GM21717 (cell line): Measurements from ENCODE around the gene GPX3.

ENCODE experiments used
- ATAC-seq: cut with Tn5 transposase; IDR thresholded peaks from one replicate; pipeline ENCODE4 v1.9.1; 2021; ENCODE audit warnings: mild to moderate bottlenecking, moderate library complexity; ENCODE audit not compliant: unreplicated experiment

GPX3 gene

DNA sequence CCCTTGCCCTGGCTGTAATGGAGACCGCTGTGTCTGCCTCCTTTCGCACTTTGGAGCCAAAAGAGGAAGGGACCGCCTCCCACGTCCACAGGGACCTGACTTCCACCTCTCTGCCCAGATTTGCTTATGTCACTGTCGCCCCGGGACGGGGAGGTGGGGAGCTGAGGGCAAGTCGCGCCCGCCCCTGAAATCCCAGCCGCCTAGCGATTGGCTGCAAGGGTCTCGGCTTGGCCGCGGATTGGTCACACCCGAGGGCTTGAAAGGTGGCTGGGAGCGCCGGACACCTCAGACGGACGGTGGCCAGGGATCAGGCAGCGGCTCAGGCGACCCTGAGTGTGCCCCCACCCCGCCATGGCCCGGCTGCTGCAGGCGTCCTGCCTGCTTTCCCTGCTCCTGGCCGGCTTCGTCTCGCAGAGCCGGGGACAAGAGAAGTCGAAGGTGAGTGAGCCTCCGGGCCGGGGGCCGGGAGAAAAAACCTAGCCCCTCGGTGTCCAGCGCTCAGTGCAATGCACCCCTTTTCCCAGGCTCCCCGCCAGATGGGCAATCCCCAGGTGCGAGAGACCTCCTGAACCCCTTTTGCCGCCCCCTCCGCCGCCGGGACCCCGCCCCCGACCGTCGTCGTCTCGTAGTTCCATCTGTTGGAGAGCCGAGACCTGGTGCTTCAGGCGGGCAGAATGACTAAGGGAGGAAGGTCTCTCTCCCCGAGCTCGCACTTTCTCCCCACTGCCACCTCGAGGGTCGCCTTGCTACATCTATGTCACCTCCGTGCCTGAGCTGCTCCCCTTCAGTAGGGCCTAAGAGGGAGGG lies at the start of gene GPX3:
GPX3 (plus strand) TSS at position 288 of the 807 bp plus-strand sequence; CDS start at position 352, 64 bp downstream.
- ATAC-seq, result no peak

- ATAC-seq, result no peak
Observed at GRCh38 chr5:150978590-150978989, 41.8 kb upstream of the GPX3 start.

DNA sequence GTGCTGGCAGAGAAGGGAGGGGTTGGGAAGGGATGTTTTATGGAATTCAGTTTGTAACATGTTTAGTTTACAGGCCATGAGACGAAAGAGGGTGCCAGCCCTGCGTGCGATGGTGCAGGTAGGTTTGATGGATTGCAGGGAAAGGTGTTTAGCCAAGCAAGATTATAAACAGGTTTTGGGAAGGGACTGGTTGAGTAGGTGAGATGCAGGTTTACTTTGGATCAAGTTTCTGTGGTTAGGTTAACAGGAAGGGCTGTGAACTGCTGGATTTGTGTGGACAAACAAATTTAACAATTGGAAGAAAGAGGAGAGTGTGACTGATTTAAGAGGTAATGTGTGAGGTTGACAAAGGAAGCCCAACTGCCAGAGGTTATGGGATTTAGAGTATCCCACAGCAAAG lies 32.6 kb upstream of the GPX3 start:
- ATAC-seq, result no peak

- ATAC-seq, result no peak
Observed at GRCh38 chr5:150989695-150990094, 30.7 kb upstream of the GPX3 start.

- no peak for ATAC-seq
Observed at GRCh38 chr5:150992705-150993104, 27.7 kb upstream of the GPX3 start.

- no peak for ATAC-seq
Observed at GRCh38 chr5:150993422-150993821, 27.0 kb upstream of the GPX3 start.

- no peak for ATAC-seq
Observed at GRCh38 chr5:150993826-150994412, 26.5 kb upstream of the GPX3 start.

- ATAC-seq, result no peak
Observed at GRCh38 chr5:150999704-151000442, 20.5 kb upstream of the GPX3 start.

- no peak for ATAC-seq
Observed at GRCh38 chr5:151001436-151001835, 19.0 kb upstream of the GPX3 start.

DNA sequence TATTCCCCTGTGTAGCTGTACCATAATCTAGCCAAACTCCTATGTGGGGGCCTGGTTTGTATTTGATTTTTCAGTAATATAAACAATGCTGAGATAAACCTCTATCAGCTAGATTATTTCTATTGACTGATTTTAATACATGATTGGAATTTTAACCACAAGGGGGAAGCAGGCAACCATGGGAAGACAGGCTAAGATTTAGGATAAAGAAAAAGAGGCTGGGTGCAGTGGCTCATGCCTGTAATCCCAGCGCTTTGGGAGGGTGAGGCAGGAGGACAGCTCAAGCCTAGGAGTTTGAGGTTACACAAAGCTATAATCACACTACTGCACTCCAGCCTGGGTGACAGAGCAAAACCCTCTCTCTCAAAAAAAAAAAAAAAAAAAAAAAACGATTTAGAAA lies 18.1 kb upstream of the GPX3 start:
- ATAC-seq, result no peak

DNA sequence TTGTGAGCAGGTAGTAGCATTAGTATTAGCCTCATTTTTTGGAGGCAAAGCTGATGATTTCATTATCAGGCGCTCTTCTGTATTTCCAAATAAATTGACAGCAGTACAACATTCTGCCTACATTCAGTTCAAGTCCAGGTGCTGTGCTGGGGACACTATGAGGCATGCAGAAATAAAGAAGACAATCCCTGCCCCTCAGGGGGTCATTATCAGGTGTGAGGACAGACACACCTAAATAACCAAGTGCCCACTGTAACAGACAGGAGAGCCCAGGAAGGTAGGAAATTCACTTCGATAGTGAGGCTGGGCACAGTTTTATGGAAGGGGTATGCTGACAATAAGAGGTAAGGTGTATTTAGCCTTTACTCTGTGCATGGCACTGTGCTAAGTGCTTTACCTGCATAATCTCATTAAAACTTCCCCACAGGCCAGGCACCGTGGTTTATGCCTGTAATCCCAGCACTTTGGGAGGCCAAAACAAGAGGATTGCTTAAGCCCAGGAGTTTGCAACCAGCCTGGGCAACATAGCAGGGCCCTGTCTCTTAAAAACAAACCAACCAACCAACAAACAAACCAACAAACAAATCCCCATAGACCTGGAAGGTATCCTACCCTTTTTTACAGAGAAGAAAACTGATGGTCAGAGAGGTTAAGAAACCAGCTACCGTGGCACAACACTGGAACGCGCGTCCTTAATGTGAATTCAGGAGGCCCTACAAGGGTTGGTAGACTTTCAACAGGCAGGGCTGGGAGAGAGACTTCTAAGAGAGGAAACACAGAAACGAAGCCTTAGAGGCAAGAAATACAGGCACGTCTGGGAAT lies 17.5 kb upstream of the GPX3 start:
- ATAC-seq, result no peak

- no peak for ATAC-seq
Observed at GRCh38 chr5:151003503-151003860, 16.9 kb upstream of the GPX3 start.

DNA sequence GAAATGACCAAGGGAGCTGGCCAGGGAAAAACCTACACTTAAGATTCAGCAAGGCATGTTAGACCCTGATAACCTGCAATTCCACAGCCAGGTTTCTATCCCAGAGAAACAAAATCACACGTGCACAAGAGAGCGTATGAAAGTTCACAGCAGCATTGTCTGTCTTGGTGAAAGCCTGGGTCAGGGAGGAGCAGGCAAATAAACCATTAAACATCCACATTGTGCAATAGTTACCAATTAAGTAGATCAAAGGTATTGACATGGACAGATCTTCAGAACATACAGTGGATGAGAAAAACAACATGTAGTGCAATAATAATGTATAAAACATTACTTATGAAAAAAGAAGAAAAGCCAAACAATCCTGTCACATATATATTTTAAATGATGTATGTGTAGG lies 15.9 kb upstream of the GPX3 start:
- no peak for ATAC-seq

GRCh38 chr5:151005187-151005949 lies 15.0 kb upstream of the GPX3 start:
- no peak for ATAC-seq

GRCh38 chr5:151005950-151006576 lies 14.3 kb upstream of the GPX3 start:
- no peak for ATAC-seq

GRCh38 chr5:151006704-151007334 lies 13.6 kb upstream of the GPX3 start:
- ATAC-seq, result no peak

DNA sequence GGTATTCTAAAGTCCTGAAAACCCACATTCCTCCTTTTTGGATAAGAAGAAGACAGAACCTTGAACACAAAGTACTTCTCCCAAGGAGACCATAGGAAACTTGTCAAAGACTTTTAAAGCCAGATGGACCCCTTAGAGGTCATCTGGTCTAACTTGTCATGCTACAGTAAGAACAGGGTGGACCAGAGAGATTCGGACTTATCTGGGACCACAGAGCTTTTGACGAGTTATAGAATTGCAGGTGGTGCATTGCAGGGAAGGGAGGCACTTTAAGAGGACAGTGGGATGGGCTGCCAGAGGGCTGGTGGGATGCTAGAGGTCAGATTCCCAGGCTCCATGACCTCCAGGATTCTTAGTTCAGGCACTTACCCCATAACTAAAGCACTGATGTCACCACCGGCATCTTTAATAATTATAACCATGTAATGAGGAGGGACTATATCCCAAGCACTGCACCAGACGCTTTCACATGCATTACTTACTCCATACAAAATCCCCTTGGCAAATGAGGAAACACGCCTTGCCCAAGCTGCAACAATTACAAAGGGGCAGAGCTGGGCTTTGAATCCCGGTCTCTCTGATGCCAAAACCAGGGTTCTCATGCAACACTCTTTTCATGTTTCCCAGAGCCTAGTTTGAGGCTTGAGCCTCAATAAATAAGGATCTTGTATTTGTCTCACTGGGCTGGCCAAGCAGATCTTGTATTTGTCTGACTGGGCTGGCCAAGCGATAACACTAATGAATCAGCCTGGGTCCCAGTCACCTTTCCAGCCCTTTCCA lies 12.8 kb upstream of the GPX3 start:
- ATAC-seq, result no peak

GRCh38 chr5:151008210-151008491 lies 12.2 kb upstream of the GPX3 start:
- no peak for ATAC-seq

GRCh38 chr5:151008906-151009305 lies 11.5 kb upstream of the GPX3 start:
- no peak for ATAC-seq
